Osteoblast (primary cell): Measurements from ENCODE around the gene SNRPA1. TPM values are rescaled to one million over a fixed set of nuclear protein-coding genes. Genes with fewer than 3 reads are reported as not detected.

ENCODE experiments used
- DNase-seq: peaks from one replicate; pipeline ENCODE4 v3.0.0; 2011; ENCODE audit warnings: low spot score, mixed read lengths; ENCODE audit not compliant: insufficient read length; ENCODE audit errors: missing footprints
- H2AFZ ChIP-seq: 2 replicates; pipeline ENCODE4 v1.6.0; 2011; ENCODE audit warnings: mild to moderate bottlenecking, low read length
- H3K27ac ChIP-seq: 2 replicates; pipeline ENCODE4 v1.5.1; 2011; ENCODE audit warnings: mild to moderate bottlenecking, low read depth, low read length, moderate library complexity
- H3K27me3 ChIP-seq: 2 replicates; pipeline ENCODE4 v1.6.0; 2012; ENCODE audit warnings: mild to moderate bottlenecking, control low read depth, inconsistent platforms, low read length, moderate library complexity; ENCODE audit not compliant: insufficient read depth
- H3K36me3 ChIP-seq: 2 replicates; pipeline ENCODE4 v1.5.1; 2011; ENCODE audit warnings: mild to moderate bottlenecking, low read length, control low read depth, moderate library complexity; ENCODE audit not compliant: insufficient read depth
- H3K4me1 ChIP-seq: 2 replicates; pipeline ENCODE4 v1.5.1; 2011; ENCODE audit warnings: mild to moderate bottlenecking, low read length, control low read depth, moderate library complexity; ENCODE audit not compliant: insufficient read depth
- H3K4me2 ChIP-seq: 2 replicates; pipeline ENCODE4 v1.6.0; 2011; ENCODE audit warnings: mild to moderate bottlenecking, low read length; ENCODE audit not compliant: insufficient read depth
- H3K4me3 ChIP-seq: fragments of 200-600 bp; sonication (generic); 3 replicates; pipeline ENCODE4 v1.5.1; 2012; ENCODE audit warnings: mild to moderate bottlenecking, low read length, inconsistent platforms; ENCODE audit not compliant: insufficient read depth
- H3K79me2 ChIP-seq: 2 replicates; pipeline ENCODE4 v1.6.0; 2012; ENCODE audit warnings: mild to moderate bottlenecking, low read length, control low read depth, inconsistent platforms; ENCODE audit not compliant: insufficient read depth
- H3K9me3 ChIP-seq: 2 replicates; pipeline ENCODE4 v1.5.1; 2011; ENCODE audit warnings: low read depth, low read length, control low read depth
- H4K20me1 ChIP-seq: 2 replicates; pipeline ENCODE4 v1.6.0; 2012; ENCODE audit warnings: mild to moderate bottlenecking, low read length, control low read depth; ENCODE audit not compliant: insufficient read depth
- total RNA-seq: library from RNA; depleted of rRNA; stranded (reverse); fragments of >200 nt; gene quantifications from 2 replicates; pipeline ENCODE4 v1.2.3, GENCODE V29; 2012
- TF ChIP-seq, protein P1 (sequence below): IDR thresholded peaks from 2 replicates; pipeline ENCODE4 v1.5.1; 2011; ENCODE audit warnings: mild to moderate bottlenecking, low read depth, low read length, moderate library complexity; ENCODE audit errors: extremely low read depth

The SNRPA1 gene
- total RNA-seq, 1 donor = 9.8 TPM

DNA sequence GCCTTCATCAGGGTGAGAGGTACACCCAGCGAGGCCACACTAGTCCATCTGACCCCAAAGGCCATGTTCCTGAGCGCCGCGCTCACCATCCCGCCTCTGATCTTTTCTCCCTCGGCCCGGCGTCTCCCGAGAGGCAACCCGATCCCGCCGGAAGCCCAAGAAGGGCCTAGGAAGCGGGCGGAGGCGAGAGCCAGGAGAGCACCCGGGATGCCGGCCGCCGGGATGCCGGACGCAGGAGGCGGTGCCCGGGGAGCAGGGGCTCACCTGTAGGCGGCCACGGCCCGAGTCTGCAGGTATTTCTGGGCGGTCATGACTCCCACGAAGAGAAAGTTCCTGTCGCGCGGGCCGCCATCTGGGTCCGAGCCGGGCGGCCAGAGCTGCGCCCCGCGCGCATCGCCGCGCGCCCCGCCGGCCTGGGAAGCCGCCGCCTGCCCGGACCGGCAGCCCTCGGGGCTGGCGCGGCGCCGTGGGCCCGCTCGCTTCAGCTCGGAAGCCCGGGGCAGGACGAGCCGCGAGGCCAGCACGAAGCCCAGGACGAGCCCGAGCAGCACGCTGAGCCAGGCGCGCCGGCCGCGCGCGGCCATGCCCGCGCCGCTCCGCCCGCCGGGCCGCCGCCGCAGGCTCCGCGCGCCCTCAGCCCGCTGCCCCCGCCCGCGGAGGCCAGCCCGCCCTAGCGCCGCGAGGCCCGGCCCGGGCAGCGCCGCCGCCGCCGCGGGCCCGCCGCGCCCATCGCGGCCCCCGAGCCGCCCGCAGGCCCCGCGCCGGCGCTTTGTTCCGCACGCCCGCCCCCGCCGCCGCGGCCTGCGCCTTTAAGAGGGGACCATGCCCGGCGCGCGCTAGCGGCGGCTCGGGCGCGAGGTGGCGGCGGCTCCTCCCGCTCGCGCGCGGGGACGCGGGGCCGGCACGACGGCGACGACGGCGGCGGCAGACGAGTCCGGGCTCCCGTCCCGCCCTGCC lies 43.9 kb downstream of the SNRPA1 start:
- Histone ChIP-seq H3K4me2 (peak overlapping the region; percentile 95), H3K4me1 (peaks cover 33% of the 10 kb centered on the region), H3K4me3 (peak overlapping the region; percentile 81), H3K27ac (peak overlapping the region; percentile 85), H3K79me2 (peaks cover 49% of the 10 kb centered on the region), H3K36me3 (peaks cover 12% of the 10 kb centered on the region), H4K20me1 (peaks cover 33% of the 10 kb centered on the region), H3K27me3 (no peaks in the 10 kb centered on the region), H2AFZ (no peak overlapping the region), H3K9me3 (no peaks in the 10 kb centered on the region)
- TF ChIP-seq, protein P1, sequence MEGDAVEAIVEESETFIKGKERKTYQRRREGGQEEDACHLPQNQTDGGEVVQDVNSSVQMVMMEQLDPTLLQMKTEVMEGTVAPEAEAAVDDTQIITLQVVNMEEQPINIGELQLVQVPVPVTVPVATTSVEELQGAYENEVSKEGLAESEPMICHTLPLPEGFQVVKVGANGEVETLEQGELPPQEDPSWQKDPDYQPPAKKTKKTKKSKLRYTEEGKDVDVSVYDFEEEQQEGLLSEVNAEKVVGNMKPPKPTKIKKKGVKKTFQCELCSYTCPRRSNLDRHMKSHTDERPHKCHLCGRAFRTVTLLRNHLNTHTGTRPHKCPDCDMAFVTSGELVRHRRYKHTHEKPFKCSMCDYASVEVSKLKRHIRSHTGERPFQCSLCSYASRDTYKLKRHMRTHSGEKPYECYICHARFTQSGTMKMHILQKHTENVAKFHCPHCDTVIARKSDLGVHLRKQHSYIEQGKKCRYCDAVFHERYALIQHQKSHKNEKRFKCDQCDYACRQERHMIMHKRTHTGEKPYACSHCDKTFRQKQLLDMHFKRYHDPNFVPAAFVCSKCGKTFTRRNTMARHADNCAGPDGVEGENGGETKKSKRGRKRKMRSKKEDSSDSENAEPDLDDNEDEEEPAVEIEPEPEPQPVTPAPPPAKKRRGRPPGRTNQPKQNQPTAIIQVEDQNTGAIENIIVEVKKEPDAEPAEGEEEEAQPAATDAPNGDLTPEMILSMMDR = no peak
- peak; percentile 94 for DNase-seq

DNA sequence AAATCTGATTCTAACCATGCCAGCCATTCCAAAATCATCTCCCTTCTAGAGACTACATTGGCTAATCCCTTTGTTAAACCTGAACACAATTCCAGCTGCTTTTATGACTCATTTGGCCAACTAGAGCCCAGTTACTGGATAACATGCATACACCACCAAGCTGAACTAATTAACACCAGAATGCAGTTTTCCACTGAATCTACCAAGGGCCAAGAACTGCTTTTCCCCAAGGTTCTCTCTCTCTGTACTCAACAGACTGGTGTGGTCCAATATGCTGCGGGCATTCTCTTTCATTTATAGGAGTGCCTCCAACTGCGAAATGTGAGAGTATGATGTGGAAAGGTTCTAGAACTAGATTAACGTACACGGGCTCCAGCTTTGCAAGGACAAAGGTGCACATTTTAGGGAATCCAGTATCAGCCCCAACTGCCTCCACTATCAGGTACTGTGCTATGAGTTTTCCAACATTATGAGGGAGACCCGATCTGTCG lies 44.7 kb downstream of the SNRPA1 start:
- Histone ChIP-seq H3K79me2 (peaks cover 56% of the 10 kb centered on the region), H3K4me2 (peak overlapping the region; percentile 95), H3K4me1 (peaks cover 30% of the 10 kb centered on the region), H3K27ac (peak overlapping the region; percentile 85), H3K9me3 (no peaks in the 10 kb centered on the region), H3K4me3 (peak overlapping the region; percentile 76), H2AFZ (no peak overlapping the region), H4K20me1 (peaks cover 39% of the 10 kb centered on the region), H3K36me3 (peaks cover 12% of the 10 kb centered on the region), H3K27me3 (no peaks in the 10 kb centered on the region)
- DNase-seq = peak; percentile 97
- TF ChIP-seq, protein P1 = peak; percentile 6

DNA sequence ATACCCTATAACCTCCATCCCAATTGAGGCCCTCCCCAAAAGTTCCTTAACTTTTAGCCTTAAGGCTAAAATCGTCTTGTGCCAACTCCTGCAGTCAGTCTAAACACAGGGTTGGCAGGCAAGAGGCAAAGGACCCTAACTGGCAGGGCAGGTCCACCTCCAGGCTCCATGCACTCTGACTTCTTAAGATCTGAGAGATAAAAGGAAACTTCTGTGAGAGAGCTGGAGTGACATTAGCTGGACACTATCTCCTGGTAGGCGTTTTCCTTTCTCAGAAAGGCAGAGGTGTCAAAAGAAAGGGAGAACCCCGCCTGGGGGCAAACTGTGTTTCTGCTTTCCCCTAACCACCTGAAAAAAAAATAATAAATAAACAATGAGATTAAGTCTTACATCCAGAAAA lies 46.8 kb downstream of the SNRPA1 start:
- Histone ChIP-seq H3K9me3 (no peaks in the 10 kb centered on the region), H3K4me1 (peaks cover 34% of the 10 kb centered on the region), H3K4me3 (no peak overlapping the region), H3K27me3 (no peaks in the 10 kb centered on the region), H3K36me3 (peaks cover 12% of the 10 kb centered on the region), H3K27ac (no peak overlapping the region), H4K20me1 (peaks cover 58% of the 10 kb centered on the region), H3K79me2 (peaks cover 77% of the 10 kb centered on the region), H3K4me2 (no peak overlapping the region), H2AFZ (no peak overlapping the region)
- TF ChIP-seq, protein P1 = no peak
- DNase-seq = no peak
